HG03175 (cell line): ENCODE data around the gene CCDC85C.

Experiments used
- ATAC-seq: cut with Tn5 transposase; IDR thresholded peaks from one replicate; pipeline ENCODE4 v1.9.1; 2021; ENCODE audit warnings: mild to moderate bottlenecking, moderate library complexity; ENCODE audit not compliant: unreplicated experiment

CCDC85C gene

GRCh38 chr14:99630202-99630601 lies 26.2 kb upstream of the CCDC85C start:
- ATAC-seq: no peak

GRCh38 chr14:99628887-99629618 lies 25.0 kb upstream of the CCDC85C start:
- ATAC-seq: peak; percentile 73

DNA sequence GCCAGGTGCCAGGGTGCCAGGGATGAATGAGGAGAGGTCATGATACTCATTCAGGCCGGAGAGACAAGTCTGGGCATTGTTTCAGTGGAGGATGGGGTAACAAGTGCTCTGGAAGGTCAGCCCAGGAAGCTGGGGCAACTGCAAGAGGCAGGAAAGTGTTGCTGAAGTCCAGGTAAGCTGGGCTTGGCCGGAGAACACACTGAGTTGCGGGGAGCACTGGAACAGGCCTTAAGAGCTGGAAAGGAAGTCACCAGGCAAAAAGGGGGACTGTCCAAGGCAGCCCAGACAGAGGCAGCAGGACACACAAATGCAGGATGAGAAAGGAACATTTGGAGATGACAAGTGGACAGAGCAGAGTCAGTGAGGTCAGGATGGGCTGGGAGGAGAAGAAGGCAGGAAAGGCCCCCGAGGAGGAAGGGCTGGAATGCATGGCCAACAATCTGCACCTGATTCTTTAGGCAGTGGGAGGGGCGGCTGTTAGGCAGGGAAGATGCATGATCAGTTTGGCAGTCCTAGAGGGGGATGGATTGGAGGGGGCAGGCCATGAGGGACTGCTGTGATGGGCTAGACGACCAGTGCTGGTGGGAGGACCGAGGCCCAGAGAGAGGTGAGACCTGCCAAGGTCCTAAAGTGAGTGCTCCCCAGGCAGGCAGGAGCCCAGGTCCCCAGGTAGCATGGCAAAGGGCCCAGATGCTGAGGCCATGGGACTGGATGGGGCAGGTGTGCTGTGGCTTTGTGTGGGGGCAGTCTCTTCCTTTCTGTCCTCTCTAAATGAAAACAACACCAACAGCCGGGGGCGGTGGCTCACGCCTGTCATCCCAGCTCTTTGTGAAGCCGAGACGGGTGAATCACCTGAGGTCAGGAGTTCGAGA lies 23.7 kb upstream of the CCDC85C start:
- ATAC-seq: no peak

DNA sequence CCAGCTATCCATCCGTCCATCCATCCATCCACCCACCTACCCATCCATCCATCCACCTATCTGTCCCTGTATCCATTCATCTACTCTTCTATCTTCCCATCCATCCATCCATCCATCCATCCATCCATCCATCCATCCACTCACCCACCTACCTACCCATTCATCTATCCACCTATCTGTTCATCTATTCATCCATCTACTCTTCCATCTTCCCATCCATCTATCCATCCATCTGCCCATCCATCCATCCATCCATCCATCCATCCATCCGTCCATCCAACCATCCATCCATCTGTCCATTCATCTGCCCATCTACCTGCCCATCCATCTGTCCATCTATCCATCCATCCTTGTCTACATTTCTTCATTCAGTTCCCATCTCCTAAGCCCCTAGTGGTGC lies 23.1 kb upstream of the CCDC85C start:
- ATAC-seq: no peak

- ATAC-seq: no peak
Measured at GRCh38 chr14:99626041-99626648, 22.1 kb upstream of the CCDC85C start.

DNA sequence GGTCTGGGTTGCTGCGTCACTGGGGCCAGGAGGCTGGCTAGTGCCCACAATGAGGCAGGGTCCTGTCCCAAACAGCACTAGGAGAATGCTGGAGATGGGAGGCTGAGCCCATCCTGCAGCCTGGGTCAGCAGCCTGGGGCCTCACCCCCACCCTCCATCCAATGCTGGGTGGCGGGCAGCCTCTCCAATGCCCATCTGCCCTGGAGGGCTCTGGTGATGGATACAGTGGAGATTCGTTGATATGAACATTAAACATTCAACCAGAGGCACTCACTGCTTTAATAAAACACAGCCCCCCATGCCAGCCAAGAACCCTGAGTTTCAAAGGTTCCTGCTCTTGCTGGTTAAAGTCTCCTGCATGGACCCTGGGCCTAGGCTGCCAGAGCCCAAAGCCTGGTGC lies 21.5 kb upstream of the CCDC85C start:
- ATAC-seq: no peak

DNA sequence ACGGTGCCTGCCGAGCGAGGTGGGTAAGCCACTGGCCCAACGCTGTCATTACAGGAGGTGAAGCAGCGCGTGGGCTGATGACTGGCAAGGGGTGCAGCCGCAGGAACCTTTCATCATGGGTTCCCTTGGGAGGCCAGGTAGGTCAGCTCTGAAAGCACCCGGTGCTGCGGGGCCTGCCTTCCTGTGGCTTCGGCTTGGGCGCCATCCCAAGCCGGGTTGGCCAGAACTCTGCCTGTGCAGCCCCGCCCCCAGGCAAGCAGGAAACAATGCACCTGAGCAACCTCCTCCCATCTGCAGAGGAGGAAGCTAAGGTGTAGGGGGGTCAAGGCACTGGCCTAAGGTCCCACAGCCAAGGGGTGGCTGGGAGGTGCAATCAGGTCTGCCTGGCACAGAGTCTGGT lies 21.0 kb upstream of the CCDC85C start:
- ATAC-seq: no peak

DNA sequence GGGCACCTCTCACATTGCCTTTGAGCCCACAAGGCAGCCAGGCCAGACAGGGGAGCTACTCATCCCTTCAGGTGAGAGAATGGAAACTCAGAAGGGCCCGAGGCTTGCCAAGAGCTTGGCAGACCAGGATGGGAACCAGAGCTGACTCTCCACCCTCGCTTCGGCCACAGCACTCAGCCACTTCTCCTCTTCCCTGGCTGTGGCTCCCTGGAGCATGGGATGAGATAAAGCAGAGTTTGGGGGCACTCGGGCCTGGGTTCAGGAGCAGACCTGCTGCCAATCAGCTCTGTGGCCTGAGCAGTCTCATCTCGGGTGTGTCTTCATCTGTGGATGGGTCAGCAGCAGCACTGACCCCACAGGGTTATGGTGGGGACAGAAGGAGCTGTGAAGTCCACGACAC lies 20.0 kb upstream of the CCDC85C start:
- ATAC-seq: no peak

GRCh38 chr14:99621948-99622347 lies 17.9 kb upstream of the CCDC85C start:
- no peak for ATAC-seq

DNA sequence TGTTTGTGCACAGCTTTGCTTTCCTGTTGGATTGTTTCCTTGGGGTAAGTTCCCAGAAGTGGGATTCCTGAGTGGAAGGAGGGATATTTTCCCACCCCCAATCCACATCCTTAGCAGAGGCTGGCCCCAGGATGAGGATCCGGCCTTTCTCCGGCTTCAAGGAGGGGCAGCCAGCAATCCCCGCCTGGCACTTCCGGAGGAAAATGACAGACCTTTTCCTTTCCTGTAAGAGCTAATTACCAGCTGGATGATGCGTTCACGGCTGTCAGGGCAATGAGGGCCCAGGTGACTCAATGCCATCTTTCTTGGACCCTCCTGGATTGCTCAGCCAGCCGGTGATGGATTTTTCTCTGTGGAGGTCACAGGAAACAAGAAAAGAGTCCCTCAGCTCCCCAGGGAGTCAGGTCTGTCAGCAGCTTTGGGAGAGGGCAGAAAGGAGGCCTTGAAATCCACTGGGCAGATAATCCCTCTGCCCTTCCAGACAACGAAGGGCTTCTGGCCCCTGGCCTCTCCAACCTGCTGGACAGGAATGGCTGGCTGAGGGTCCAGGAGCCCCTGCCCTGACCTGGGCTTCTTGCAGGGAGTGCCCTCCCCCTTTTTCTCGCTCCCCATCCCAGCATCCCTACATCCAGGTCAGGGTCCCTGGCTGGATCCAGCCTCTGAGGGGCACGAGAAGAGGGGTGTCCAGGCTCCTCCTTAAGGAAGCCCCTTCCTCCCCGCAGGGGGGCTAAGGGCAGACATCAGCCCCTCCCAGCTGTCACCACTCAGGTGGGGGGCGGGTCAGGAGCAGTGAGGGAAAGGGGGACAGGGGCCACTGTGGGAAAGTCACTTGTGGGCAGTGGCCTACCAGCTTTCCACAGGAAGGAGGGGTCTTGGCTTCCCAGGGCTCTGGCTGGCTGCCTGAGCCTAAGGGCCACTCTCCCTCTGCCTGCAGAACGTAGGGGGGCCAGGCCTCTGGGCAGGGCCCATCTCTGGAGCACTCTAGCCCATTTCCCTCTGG lies 16.1 kb upstream of the CCDC85C start:
- no peak for ATAC-seq

GRCh38 chr14:99616832-99617800 lies 13.1 kb upstream of the CCDC85C start:
- ATAC-seq: no peak

DNA sequence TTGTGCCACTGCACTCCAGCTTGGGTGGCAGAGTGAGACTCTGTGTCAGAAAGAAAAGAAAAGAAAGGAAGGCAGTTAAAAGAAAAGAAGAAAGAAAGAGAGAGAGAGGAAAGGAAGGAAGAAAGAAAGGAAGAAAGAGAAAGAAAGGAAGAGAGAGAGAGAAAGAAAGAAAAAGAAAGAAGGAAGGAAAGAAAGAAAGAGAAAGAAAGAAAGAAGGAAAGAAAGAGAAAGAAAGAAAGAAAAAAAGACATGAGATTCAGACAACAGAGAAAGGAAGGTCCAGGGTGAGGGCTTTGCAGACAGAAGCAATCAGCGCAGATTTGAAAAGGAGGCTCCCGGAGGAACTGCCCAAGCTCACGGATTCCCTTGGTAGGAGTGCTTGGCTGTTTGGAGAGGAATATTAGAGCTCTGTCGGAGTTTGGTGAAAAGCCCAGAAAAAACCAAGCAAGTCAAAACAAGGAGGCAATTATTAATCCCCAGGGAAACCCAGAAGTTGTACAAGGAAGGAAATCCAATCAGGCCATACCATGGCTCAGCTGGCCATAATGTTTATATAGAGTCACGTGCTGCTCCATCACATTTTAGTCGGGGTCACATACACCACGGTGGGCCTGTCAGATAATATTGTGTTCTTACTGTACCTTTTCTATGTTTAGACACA lies 11.6 kb upstream of the CCDC85C start:
- ATAC-seq: no peak

GRCh38 chr14:99612738-99613330 lies 8.8 kb upstream of the CCDC85C start:
- no peak for ATAC-seq

GRCh38 chr14:99612071-99612737 lies 8.2 kb upstream of the CCDC85C start:
- ATAC-seq: no peak

DNA sequence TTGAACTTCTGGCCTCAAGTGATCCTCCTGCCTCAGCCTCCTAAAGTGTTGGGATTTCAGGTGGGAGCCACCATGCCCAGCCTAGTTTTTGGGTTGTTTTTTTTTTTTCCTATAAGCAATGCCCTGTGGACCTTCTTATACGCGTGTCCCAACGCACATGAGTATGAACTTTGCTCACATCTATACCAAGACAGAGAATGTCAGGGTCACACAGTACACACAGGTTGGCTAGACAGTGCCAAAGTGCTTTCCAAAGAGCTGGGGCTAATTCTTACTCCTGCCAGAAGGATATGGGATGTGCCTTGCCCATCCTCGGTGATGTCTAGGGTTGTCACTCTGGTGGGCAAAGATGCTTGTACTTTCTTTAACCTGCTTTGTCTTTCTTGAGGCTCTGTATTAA lies 7.6 kb upstream of the CCDC85C start:
- no peak for ATAC-seq

DNA sequence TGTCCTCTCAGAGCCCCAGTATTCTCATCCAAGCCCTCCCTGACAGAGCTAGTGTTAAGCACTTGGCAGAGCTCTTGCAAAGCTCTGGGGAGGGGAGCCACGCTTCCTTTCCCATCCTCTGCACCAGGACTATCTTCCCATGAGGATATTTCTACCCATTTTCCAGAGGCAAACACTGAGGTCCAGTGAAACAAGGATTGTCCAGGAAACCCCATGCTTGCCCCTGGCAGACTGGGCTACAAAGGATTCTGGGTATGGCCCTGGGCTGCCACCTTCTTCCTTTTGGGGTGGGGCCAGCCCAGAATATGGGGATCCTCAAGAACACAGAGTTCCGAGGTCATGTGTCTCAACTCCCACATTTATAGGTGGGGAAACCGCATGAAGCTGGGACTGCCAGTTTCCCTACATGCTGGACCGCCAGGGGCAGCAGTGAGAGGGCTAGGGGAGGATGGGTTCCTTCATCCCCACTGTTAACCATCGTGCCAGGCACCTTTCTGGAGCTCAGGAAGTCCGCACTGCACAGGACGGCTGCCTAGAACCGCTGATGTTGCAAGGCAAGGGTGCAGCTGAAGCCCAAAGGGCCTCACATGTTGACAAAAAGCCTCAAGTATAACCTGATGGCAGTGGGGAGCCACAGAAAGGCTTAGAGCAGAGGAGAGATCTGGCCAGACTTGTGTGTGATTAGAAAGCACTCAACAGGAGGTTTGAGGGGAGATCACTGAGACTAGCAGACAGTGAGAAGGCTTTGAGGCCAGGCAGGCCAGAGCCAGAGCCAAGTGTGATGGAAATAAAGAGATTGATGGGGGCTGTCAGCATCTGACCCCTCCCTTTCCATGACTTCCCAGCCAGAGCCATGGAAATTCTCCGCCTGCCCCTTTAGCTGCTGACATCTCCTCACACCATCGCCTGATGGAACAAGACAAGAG lies 5.5 kb upstream of the CCDC85C start:
- no peak for ATAC-seq

- ATAC-seq: no peak
Measured at GRCh38 chr14:99608591-99608990, 4.6 kb upstream of the CCDC85C start.
